Activated naive CD8-positive, alpha-beta T cell treated with anti-CD3 and anti-CD28 coated beads, Interleukin-2, amount 50 U/mL, for 16 hours (primary cell): ENCODE data around the gene OCA2.

Experiments
- DNase-seq: peaks from one replicate; pipeline ENCODE4 v3.0.0-alpha.2; 2020; ENCODE audit warnings: low read depth, low spot score

The OCA2 gene

GRCh38 chr15:27873039-27873438 is 226.1 kb downstream of the OCA2 start:
- DNase-seq, result no peak

- no peak for DNase-seq
These were observed 226.8 kb downstream of the OCA2 start for GRCh38 chr15:27872355-27872754.

- no peak for DNase-seq
These were observed 227.2 kb downstream of the OCA2 start for GRCh38 chr15:27871902-27872260.

- no peak for DNase-seq
These were observed 227.8 kb downstream of the OCA2 start for GRCh38 chr15:27871078-27871901.

- DNase-seq, result no peak
These were observed 228.8 kb downstream of the OCA2 start for GRCh38 chr15:27870320-27870719.

- DNase-seq, result no peak
These were observed 229.3 kb downstream of the OCA2 start for GRCh38 chr15:27869697-27870281.

- no peak for DNase-seq
These were observed 230.2 kb downstream of the OCA2 start for GRCh38 chr15:27868828-27869404.

- DNase-seq, result no peak
These were observed 231.3 kb downstream of the OCA2 start for GRCh38 chr15:27867861-27868260.

GRCh38 chr15:27866505-27867165 is 232.5 kb downstream of the OCA2 start:
- no peak for DNase-seq

- DNase-seq, result no peak
These were observed 233.2 kb downstream of the OCA2 start for GRCh38 chr15:27865926-27866325.

- no peak for DNase-seq
These were observed 233.7 kb downstream of the OCA2 start for GRCh38 chr15:27865323-27865922.

- no peak for DNase-seq
These were observed 234.4 kb downstream of the OCA2 start for GRCh38 chr15:27864719-27865118.

GRCh38 chr15:27864086-27864485 is 235.0 kb downstream of the OCA2 start:
- no peak for DNase-seq

GRCh38 chr15:27863000-27863399 is 236.1 kb downstream of the OCA2 start:
- no peak for DNase-seq

GRCh38 chr15:27861171-27861570 is 237.9 kb downstream of the OCA2 start:
- no peak for DNase-seq

GRCh38 chr15:27855137-27855536 is 244.0 kb downstream of the OCA2 start:
- no peak for DNase-seq

- DNase-seq, result no peak
These were observed 244.5 kb downstream of the OCA2 start for GRCh38 chr15:27854601-27855000.

- DNase-seq, result no peak
These were observed 245.3 kb downstream of the OCA2 start for GRCh38 chr15:27853624-27854455.

GRCh38 chr15:27851858-27852210 is 247.3 kb downstream of the OCA2 start:
- no peak for DNase-seq

GRCh38 chr15:27850981-27851857 is 247.9 kb downstream of the OCA2 start:
- no peak for DNase-seq
